Fibroblast of villous mesenchyme (primary cell): ENCODE data around the gene STIP1. TPM values are rescaled to one million over a fixed set of nuclear protein-coding genes. Genes with fewer than 3 reads are reported as not detected.

ENCODE experiments used
- DNase-seq: peaks from one replicate; pipeline ENCODE4 v3.0.0-alpha.2; 2010; ENCODE audit warnings: low read depth
- H3K4me3 ChIP-seq: 2 replicates; pipeline ENCODE4 v1.5.1; 2011; ENCODE audit warnings: low read depth, mild to moderate bottlenecking, low read length
- total RNA-seq: library from RNA; depleted of rRNA; stranded (reverse); fragments of >200 nt; gene quantifications from 2 replicates; pipeline ENCODE4 v1.2.3, GENCODE V29; 2012
- TF ChIP-seq, protein P1 (sequence below): IDR thresholded peaks from 2 replicates; pipeline ENCODE4 v1.5.1; 2012; ENCODE audit warnings: low read depth, mild to moderate bottlenecking, low read length; ENCODE audit not compliant: insufficient read depth

STIP1 gene
- total RNA-seq, 1 donor = 206 TPM

DNA sequence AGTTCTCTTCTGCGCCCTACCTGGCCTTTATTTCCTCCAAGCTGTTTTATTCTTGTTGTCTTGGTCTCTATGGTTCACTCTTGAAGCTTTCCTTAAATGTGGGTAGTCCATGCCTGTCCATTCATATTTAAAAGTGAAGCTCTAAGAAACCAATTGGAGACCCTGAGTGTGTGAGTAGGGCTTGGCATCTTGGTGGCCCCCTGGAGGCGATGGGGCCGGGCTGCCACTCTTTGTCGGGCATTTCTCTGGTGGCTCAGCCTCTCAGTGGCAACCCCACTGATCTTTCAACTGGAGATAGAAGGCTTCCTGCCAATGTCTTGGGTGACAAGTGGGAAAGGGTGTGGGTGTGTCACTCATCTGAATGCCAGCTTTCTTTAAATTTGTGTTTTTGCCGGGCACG is 30.9 kb downstream of the STIP1 start:
- no peak overlapping the region for H3K4me3 ChIP-seq
- no peak for DNase-seq
- TF ChIP-seq, protein P1, sequence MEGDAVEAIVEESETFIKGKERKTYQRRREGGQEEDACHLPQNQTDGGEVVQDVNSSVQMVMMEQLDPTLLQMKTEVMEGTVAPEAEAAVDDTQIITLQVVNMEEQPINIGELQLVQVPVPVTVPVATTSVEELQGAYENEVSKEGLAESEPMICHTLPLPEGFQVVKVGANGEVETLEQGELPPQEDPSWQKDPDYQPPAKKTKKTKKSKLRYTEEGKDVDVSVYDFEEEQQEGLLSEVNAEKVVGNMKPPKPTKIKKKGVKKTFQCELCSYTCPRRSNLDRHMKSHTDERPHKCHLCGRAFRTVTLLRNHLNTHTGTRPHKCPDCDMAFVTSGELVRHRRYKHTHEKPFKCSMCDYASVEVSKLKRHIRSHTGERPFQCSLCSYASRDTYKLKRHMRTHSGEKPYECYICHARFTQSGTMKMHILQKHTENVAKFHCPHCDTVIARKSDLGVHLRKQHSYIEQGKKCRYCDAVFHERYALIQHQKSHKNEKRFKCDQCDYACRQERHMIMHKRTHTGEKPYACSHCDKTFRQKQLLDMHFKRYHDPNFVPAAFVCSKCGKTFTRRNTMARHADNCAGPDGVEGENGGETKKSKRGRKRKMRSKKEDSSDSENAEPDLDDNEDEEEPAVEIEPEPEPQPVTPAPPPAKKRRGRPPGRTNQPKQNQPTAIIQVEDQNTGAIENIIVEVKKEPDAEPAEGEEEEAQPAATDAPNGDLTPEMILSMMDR = no peak

GRCh38 chr11:64218628-64219353 is 32.8 kb downstream of the STIP1 start:
- no peak for DNase-seq
- H3K4me3 ChIP-seq = no peak overlapping the region
- TF ChIP-seq, protein P1 = no peak

- no peak overlapping the region for H3K4me3 ChIP-seq
- TF ChIP-seq, protein P1 = no peak
- DNase-seq = no peak
These were observed 33.3 kb downstream of the STIP1 start for GRCh38 chr11:64219354-64219684.

DNA sequence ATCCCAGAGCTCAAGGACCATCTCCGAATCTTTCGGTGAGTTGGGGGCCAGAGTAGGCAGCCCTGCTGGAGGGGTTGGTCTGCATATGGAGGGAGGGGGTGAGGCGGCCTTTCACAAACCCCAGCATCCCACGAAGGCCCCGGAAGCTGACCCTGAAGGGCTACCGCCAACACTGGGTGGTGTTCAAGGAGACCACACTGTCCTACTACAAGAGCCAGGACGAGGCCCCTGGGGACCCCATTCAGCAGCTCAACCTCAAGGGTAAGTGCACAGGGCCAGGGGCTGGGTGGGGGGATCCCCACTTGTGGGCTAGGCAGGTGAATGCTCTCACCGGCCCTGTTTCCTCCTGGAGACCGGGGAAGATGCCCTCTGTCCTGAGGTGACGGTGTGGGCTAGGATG is 33.8 kb downstream of the STIP1 start:
- no peak overlapping the region for H3K4me3 ChIP-seq
- DNase-seq = no peak

GRCh38 chr11:64220271-64220670 is 34.3 kb downstream of the STIP1 start:
- TF ChIP-seq, protein P1 = no peak
- no peak overlapping the region for H3K4me3 ChIP-seq
- no peak for DNase-seq

More for the DNA sequence above, 33.8 kb downstream of the STIP1 start:
- TF ChIP-seq, protein P1 = no peak

DNA sequence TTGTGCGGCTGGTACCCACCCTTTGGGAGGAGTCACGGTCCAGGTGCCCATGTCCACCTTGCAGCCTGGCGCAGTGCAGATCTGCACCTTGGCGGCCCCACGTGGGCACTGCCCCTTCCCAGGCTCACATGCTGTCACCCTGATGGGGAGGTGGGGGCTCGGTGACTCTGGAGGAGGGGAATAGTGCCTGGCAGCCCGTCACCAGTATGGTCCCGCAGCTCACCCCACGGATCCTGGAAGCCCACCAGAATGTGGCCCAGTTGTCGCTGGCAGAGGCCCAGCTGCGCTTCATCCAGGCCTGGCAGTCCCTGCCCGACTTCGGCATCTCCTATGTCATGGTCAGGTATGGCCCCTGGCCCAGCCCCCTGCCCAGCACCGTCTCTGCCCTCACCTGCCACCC is 34.8 kb downstream of the STIP1 start:
- TF ChIP-seq, protein P1 = no peak
- DNase-seq = no peak
- H3K4me3 ChIP-seq = no peak overlapping the region

GRCh38 chr11:64222651-64223000 is 36.7 kb downstream of the STIP1 start:
- DNase-seq = no peak
- no peak overlapping the region for H3K4me3 ChIP-seq
- TF ChIP-seq, protein P1 = no peak
